CD14-positive monocyte (primary cell): ENCODE measurements around the gene CXCL17. TPM values are rescaled to one million over a fixed set of nuclear protein-coding genes. Genes with fewer than 3 reads are reported as not detected.
"Not testable (repeated sequence)": the region's sequence is repeated elsewhere in the genome, so short reads cannot be mapped to it uniquely, and the experiment has no call there.

Experiments used
- DNase-seq, 3 donors: peaks; one replicate each; pipeline ENCODE4 v3.0.0-alpha.2; 2011 to 2022
- H2AFZ ChIP-seq: 2 replicates; pipeline ENCODE4 v1.6.0; 2012; ENCODE audit warnings: mild to moderate bottlenecking, low read depth, low read length, inconsistent platforms; ENCODE audit not compliant: insufficient read depth, poor library complexity, severe bottlenecking
- H3K27ac ChIP-seq, 2 donors: 1 replicate in 1 of 2; 2 replicates in 1 of 2; pipeline ENCODE4 v1.5.1; 2012 to 2013; ENCODE audit warnings: low read length in 2 of 2, control low read depth in 1 of 2, inconsistent platforms in 1 of 2, low read depth in 1 of 2, mild to moderate bottlenecking in 1 of 2
- H3K27me3 ChIP-seq, 2 donors: one replicate each; pipeline versions ENCODE4 v1.6.0 to v1.6.1; 2011 to 2013; ENCODE audit warnings: low read length in 2 of 2; ENCODE audit not compliant: control insufficient read depth in 2 of 2, insufficient read depth in 2 of 2
- H3K36me3 ChIP-seq, 2 donors: replicated peaks in 1 of 2; 1 replicate in 1 of 2; 2 replicates in 1 of 2; pipeline versions ENCODE4 v1.5.1 to v1.6.1; 2012 to 2013; ENCODE audit warnings: low read length in 2 of 2, control low read depth in 1 of 2, inconsistent platforms in 1 of 2, mild to moderate bottlenecking in 1 of 2; ENCODE audit not compliant: insufficient read depth in 2 of 2, control insufficient read depth in 1 of 2
- H3K4me1 ChIP-seq, 2 donors: 1 replicate in 1 of 2; 2 replicates in 1 of 2; pipeline versions ENCODE4 v1.5.1 to v1.6.1; 2012 to 2013; ENCODE audit warnings: low read length in 2 of 2, control low read depth in 1 of 2, inconsistent platforms in 1 of 2, mild to moderate bottlenecking in 1 of 2, moderate library complexity in 1 of 2; ENCODE audit not compliant: insufficient read depth in 2 of 2, control insufficient read depth in 1 of 2
- H3K4me2 ChIP-seq: replicated peaks from 2 replicates; pipeline ENCODE3; 2012; ENCODE audit warnings: low read length, moderate library complexity, mild to moderate bottlenecking; ENCODE audit not compliant: poor library complexity, severe bottlenecking; ENCODE audit errors: extremely low read depth
- H3K4me3 ChIP-seq, 3 experiments: fragments of 200-600 bp in 1 of 3; sonication (generic) in 1 of 3; replicated peaks in 1 of 3; 1 replicate in 2 of 3; 2 replicates in 1 of 3; pipeline ENCODE4 v1.5.1; 2011 to 2013; ENCODE audit warnings: low read length in 3 of 3, mild to moderate bottlenecking in 3 of 3, control low read depth in 2 of 3, low read depth in 2 of 3, inconsistent platforms in 1 of 3, moderate library complexity in 1 of 3
- H3K79me2 ChIP-seq: 2 replicates; pipeline ENCODE4 v1.6.0; 2012; ENCODE audit warnings: mild to moderate bottlenecking, control low read depth, inconsistent platforms, low read length, moderate library complexity; ENCODE audit not compliant: insufficient read depth
- H3K9ac ChIP-seq: 2 replicates; pipeline ENCODE4 v1.6.0; 2017; ENCODE audit warnings: low read length, mild to moderate bottlenecking; ENCODE audit not compliant: insufficient read depth, poor library complexity, severe bottlenecking
- H3K9me3 ChIP-seq, 2 donors: replicated peaks in 1 of 2; 1 replicate in 1 of 2; 2 replicates in 1 of 2; pipeline versions ENCODE4 v1.5.1 to v1.6.1; 2012 to 2013; ENCODE audit warnings: low read length in 2 of 2, control low read depth in 1 of 2; ENCODE audit not compliant: control insufficient read depth in 1 of 2, insufficient read depth in 1 of 2
- H4K20me1 ChIP-seq: 2 replicates; pipeline ENCODE4 v1.6.0; 2012; ENCODE audit warnings: mild to moderate bottlenecking, low read length, control low read depth, moderate library complexity; ENCODE audit not compliant: insufficient read depth
- H3K27ac Mint-ChIP-seq, 7 donors: one replicate each; pipeline ENCODE4 v1.8.0; 2020; ENCODE audit warnings: mild to moderate bottlenecking in 7 of 7, mixed read lengths in 7 of 7, moderate library complexity in 6 of 7, inconsistent platforms in 2 of 7
- H3K27me3 Mint-ChIP-seq, 3 donors: one replicate each; pipeline ENCODE4 v1.8.0; 2021 to 2022; ENCODE audit warnings: low read depth in 3 of 3, mild to moderate bottlenecking in 3 of 3, mixed read lengths in 3 of 3, moderate library complexity in 3 of 3, inconsistent platforms in 1 of 3
- H3K36me3 Mint-ChIP-seq, 2 donors: one replicate each; pipeline ENCODE4 v1.8.0; 2020; ENCODE audit warnings: mixed read lengths in 2 of 2, inconsistent platforms in 1 of 2, mild to moderate bottlenecking in 1 of 2
- H3K4me1 Mint-ChIP-seq: one replicate; pipeline ENCODE4 v1.8.0; 2020; ENCODE audit warnings: mild to moderate bottlenecking, mixed read lengths
- H3K4me3 Mint-ChIP-seq, 2 donors: one replicate each; pipeline ENCODE4 v1.8.0; 2020; ENCODE audit warnings: mild to moderate bottlenecking in 2 of 2, mixed read lengths in 2 of 2, moderate library complexity in 1 of 2
- H3K9me3 Mint-ChIP-seq, 7 donors: one replicate each; pipeline ENCODE4 v1.8.0; 2020 to 2022; ENCODE audit warnings: mixed read lengths in 7 of 7, mild to moderate bottlenecking in 6 of 7, moderate library complexity in 6 of 7, inconsistent platforms in 2 of 7
- CTCF ChIP-seq: fragments of 200-600 bp; IDR thresholded peaks from one replicate; pipeline ENCODE4 v1.8.0; 2022; ENCODE audit warnings: antibody characterized with exemption, mild to moderate bottlenecking
- WGBS: methylation state at CpG from one replicate; pipeline ENCODE4 v1.1.5; 2013; ENCODE audit warnings: missing lambda C conversion rate; ENCODE audit not compliant: insufficient coverage; 5-methylcytosine and 5-hydroxymethylcytosine counted together
- intact Hi-C, 2 donors: fragments of 100-400 bp; cut with micrococcal nuclease; formaldehyde crosslinking; loops; one replicate each; pipeline versions ENCODE4 v1.15.0 to v1.15.1; 2023
- polyA plus RNA-seq, 3 donors: library from polyadenylated mRNA; depleted of rRNA in 1 of 3; unstranded in 2 of 3; stranded (reverse) in 1 of 3; fragments of 300-500 nt in 2 of 3; fragments of >200 nt in 1 of 3; fragmentation: Illumina TruSeq in 2 of 3; gene quantifications; 1 replicate in 2 of 3; 2 replicates in 1 of 3; pipeline ENCODE4 v1.2.3, GENCODE V29; 2012 to 2021

CXCL17 gene
- polyA plus RNA-seq, 3 donors, result not detected

GRCh38 chr19:42487798-42488178 is 45.0 kb upstream of the CXCL17 start:
- Histone ChIP-seq H3K9ac (no peak overlapping the region), H3K4me3 (no peak overlapping the region), H3K4me2 (no peak overlapping the region), H4K20me1 (no peaks in the 10 kb centered on the region), H3K4me1 (no peaks in the 10 kb centered on the region), H3K36me3 (no peaks in the 10 kb centered on the region), H3K79me2 (no peaks in the 10 kb centered on the region), H2AFZ (no peak overlapping the region), H3K27me3 (peaks cover 0 to 2% of the 10 kb centered on the region in 2 donors), H3K27ac (no peak overlapping the region), H3K9me3 (no peaks in the 10 kb centered on the region)
- intact Hi-C loops, result no loop called here
- H3K27ac Mint-ChIP-seq, result no peak overlapping the region
- H3K27me3 Mint-ChIP-seq, result peaks cover 1 to 13% (median 4%) of the 10 kb centered on the region in 3 donors
- no peaks in the 10 kb centered on the region for H3K4me1 Mint-ChIP-seq
- no peak for DNase-seq
- H3K36me3 Mint-ChIP-seq, result no peaks in the 10 kb centered on the region
- no CpG with 5 or more reads among the region's 3 CpGs for WGBS
- H3K4me3 Mint-ChIP-seq, result no peak overlapping the region
- H3K9me3 Mint-ChIP-seq, result no peaks in the 10 kb centered on the region
- no peak for TF ChIP-seq CTCF

DNA sequence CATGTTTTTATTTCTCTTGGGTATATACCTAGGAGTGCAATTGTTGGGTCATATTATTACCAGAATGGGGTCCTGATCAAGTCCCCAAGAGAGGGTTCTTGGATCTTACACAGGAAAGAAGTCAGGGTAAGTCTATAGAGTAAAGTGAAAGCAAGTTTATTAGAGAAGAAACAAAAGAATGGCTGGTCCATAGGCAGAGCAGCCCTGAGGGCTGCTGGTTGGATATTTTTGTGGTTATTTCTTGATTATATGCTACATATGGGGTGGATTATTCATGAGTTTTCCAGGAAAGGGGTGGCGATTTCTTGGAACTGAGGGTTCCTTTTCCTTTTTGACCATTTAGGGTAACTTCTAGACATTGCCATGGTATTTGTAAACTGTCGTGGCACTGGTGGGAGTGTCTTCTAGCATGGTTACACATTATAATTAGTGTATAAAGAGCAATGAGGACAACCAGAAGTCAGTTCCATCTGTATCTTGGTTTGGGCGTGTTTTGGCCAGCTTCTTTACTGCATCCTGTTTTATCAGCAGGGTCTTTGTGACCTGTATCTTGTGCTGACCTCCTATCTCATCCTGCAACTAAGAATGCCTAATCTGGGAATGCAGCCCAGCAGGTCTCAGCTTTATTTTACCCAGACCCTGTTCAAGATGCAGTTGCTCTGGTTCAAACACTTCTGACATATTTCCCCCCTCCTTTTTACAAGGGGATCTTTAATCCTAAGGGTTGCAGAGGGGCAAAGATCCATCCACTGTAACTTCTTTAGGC is 44.5 kb upstream of the CXCL17 start:
- Histone ChIP-seq H4K20me1 (no peaks in the 10 kb centered on the region), H3K9me3 (no peaks in the 10 kb centered on the region), H3K4me2 (no peak overlapping the region), H3K27ac (no peak overlapping the region), H3K79me2 (no peaks in the 10 kb centered on the region), H3K27me3 (peaks cover 0 to 2% of the 10 kb centered on the region in 2 donors), H3K36me3 (no peaks in the 10 kb centered on the region), H3K4me1 (no peaks in the 10 kb centered on the region), H2AFZ (no peak overlapping the region), H3K9ac (no peak overlapping the region), H3K4me3 (no peak overlapping the region)
- peaks cover 1 to 9% (median 4%) of the 10 kb centered on the region in 3 donors for H3K27me3 Mint-ChIP-seq
- no peaks in the 10 kb centered on the region for H3K9me3 Mint-ChIP-seq
- H3K27ac Mint-ChIP-seq, result no peak overlapping the region
- WGBS, result 100% methylated on average over 2 of the region's 3 CpGs
- H3K36me3 Mint-ChIP-seq, result no peaks in the 10 kb centered on the region
- intact Hi-C loops, result no loop called here
- no peak for TF ChIP-seq CTCF
- no peak overlapping the region for H3K4me3 Mint-ChIP-seq
- DNase-seq, result no peak
- H3K4me1 Mint-ChIP-seq, result no peaks in the 10 kb centered on the region

DNA sequence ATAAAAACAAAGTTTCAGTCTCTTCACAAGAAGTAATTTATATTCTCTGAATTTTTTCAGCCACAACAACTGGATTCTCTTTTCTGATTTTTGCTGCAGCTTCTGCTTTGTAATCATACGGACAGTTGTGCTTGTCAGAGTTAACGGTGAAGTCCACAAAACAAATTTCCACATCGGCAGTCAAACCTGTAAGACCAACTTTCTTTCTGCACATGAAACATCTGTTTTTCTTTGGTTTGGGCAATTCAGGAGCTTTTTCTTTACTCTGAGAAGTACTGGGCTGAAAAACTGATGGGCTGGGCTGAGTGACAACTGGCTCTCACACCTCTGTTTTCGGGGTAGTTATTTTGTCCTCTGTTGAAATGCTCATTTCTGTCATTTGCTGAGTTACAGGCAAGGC is 42.3 kb upstream of the CXCL17 start:
- H3K27ac ChIP-seq, H3K27ac Mint-ChIP-seq, H3K79me2 ChIP-seq, DNase-seq, H3K27me3 ChIP-seq, H3K9ac ChIP-seq, H3K36me3 Mint-ChIP-seq, H2AFZ ChIP-seq, H3K4me3 ChIP-seq, H4K20me1 ChIP-seq, H3K4me3 Mint-ChIP-seq, H3K36me3 ChIP-seq, intact Hi-C loops, H3K4me2 ChIP-seq, H3K9me3 Mint-ChIP-seq, H3K9me3 ChIP-seq: not testable (repeated sequence)
- Mint-ChIP-seq H3K4me1 (peaks cover 21% of the 10 kb centered on the region), H3K27me3 (peaks cover 2 to 11% (median 4%) of the 10 kb centered on the region in 3 donors)
- WGBS, result 100% methylated on average over 2 of the region's 4 CpGs
- peaks cover 21 to 22% of the 10 kb centered on the region in 2 donors for H3K4me1 ChIP-seq
